SH-SY5Y (cell line): Measurements from ENCODE around the gene ARHGEF3.

Source experiments
- GATA2 ChIP-seq: IDR thresholded peaks from 2 replicates; pipeline ENCODE4 v1.6.1; 2011; ENCODE audit warnings: mild to moderate bottlenecking, low read depth, low read length
- GATA3 ChIP-seq: IDR thresholded peaks from 2 replicates; pipeline ENCODE4 v1.6.1; 2011; ENCODE audit warnings: low read depth, mild to moderate bottlenecking, low read length, moderate library complexity

DNA sequence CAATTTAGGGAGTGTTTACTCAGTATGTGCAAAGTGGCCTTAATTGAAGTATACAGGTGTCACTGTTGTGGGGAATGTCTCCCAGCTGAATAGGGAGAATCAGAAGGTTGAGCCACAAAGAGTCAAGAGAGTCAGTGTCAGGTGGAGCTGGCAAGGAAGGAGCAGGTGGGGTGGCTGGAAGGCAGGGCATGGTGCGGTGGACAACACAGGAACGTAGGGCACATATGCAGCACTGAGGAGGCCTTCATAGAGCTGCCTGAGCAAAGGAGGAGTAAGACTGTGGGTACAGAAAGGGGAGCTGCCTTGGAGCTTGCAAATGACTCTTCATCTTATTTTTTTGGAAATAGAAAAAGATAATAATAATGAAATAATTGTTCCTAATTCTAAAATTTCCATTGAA lies 20.0 kb downstream of the ARHGEF3 start:
- no peak for TF ChIP-seq GATA2
- TF ChIP-seq GATA3: no peak
